Loucy (cell line): Measurements from ENCODE around the gene TMEM107.

Experiments
- EZH2phosphoT487 ChIP-seq: fragments of 200-600 bp; IDR thresholded peaks from 2 replicates; pipeline ENCODE4 v1.6.1; 2018; ENCODE audit warnings: antibody characterized with exemption, mild to moderate bottlenecking, moderate library complexity, borderline replicate concordance
- TF ChIP-seq, protein P1 (sequence below): fragments of 200-600 bp; sonication (generic); conservative IDR thresholded peaks from 2 replicates; pipeline ENCODE4 v1.5.1; 2014; ENCODE audit warnings: mild to moderate bottlenecking, antibody characterized with exemption, low read length

DNA sequence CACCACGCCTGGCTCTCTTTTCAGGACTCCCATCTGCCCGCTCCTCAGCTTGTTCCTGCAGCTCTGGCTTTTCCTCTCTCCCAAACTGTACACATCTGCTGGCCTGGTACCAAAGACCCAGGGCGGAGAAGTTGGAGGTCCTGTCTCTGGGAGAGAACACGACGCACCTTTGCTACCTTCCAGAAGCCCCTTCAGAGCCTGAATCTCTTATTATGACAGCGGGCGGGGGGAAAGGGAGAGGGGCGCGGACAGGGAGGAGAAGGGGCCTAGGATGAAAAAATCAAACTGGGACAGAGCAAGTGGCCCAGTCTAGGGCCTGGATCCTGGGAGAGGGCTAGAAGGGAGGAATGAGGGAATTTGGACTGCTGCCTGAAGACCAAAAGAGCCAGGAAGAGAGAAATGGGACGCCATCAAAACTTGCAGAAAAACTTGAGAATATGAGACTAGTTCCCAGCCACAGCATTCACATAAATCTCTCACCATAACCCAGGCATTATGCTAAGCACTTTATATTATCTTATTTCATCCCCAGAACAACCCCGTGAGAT is 21.5 kb downstream of the TMEM107 start:
- TF ChIP-seq, protein P1, sequence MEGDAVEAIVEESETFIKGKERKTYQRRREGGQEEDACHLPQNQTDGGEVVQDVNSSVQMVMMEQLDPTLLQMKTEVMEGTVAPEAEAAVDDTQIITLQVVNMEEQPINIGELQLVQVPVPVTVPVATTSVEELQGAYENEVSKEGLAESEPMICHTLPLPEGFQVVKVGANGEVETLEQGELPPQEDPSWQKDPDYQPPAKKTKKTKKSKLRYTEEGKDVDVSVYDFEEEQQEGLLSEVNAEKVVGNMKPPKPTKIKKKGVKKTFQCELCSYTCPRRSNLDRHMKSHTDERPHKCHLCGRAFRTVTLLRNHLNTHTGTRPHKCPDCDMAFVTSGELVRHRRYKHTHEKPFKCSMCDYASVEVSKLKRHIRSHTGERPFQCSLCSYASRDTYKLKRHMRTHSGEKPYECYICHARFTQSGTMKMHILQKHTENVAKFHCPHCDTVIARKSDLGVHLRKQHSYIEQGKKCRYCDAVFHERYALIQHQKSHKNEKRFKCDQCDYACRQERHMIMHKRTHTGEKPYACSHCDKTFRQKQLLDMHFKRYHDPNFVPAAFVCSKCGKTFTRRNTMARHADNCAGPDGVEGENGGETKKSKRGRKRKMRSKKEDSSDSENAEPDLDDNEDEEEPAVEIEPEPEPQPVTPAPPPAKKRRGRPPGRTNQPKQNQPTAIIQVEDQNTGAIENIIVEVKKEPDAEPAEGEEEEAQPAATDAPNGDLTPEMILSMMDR: no peak
- TF ChIP-seq EZH2phosphoT487: no peak
